Measurements from ENCODE around the gene DOCK3.

DOCK3 gene

GRCh38 chr3:51375571-51375970 is 700.8 kb downstream of the DOCK3 start:
- H3K36me3 ChIP-seq (ENCODE audit: insufficient read depth) = no peaks in the 10 kb centered on the region
- no peak for TF ChIP-seq CTCF (conservative IDR thresholded peaks at IDR 0.05; ENCODE audit: low read depth, low read length)
- H3K4me1 ChIP-seq (ENCODE audit: low read depth, poor library complexity, severe bottlenecking) = no peaks in the 10 kb centered on the region
- no peak overlapping the region for H3K4me3 ChIP-seq (IDR thresholded peaks at IDR 0.05; ENCODE audit: insufficient read depth, low read depth, low read length)
- H3K79me2 ChIP-seq (ENCODE audit: insufficient read depth, low read depth) = no peaks in the 10 kb centered on the region
- H3K27me3 ChIP-seq (ENCODE audit: insufficient read depth, low read depth) = no peaks in the 10 kb centered on the region
- no peak overlapping the region for H3K27ac ChIP-seq
- H4K20me1 ChIP-seq (ENCODE audit: insufficient read depth) = no peaks in the 10 kb centered on the region
- no peak overlapping the region for H2AFZ ChIP-seq (ENCODE audit: low read depth)
- H3K9ac ChIP-seq = no peak overlapping the region
- H3K4me2 ChIP-seq = no peak overlapping the region

- Histone ChIP-seq H3K4me2 (no peak overlapping the region), H4K20me1 (ENCODE audit: insufficient read depth) (no peaks in the 10 kb centered on the region), H3K4me3 (IDR thresholded peaks at IDR 0.05; ENCODE audit: insufficient read depth, low read depth, low read length) (no peak overlapping the region), H3K27ac (no peak overlapping the region), H3K79me2 (ENCODE audit: insufficient read depth, low read depth) (no peaks in the 10 kb centered on the region), H3K4me1 (ENCODE audit: low read depth, poor library complexity, severe bottlenecking) (no peaks in the 10 kb centered on the region), H2AFZ (ENCODE audit: low read depth) (no peak overlapping the region), H3K9ac (no peak overlapping the region), H3K36me3 (ENCODE audit: insufficient read depth) (no peaks in the 10 kb centered on the region), H3K27me3 (ENCODE audit: insufficient read depth, low read depth) (no peaks in the 10 kb centered on the region)
- TF ChIP-seq CTCF (conservative IDR thresholded peaks at IDR 0.05; ENCODE audit: low read depth, low read length) = no peak
Measured at GRCh38 chr3:51378065-51378464, 703.3 kb downstream of the DOCK3 start.

GRCh38 chr3:51378726-51379125 is 704.0 kb downstream of the DOCK3 start:
- H3K4me2 ChIP-seq = no peak overlapping the region
- no peak overlapping the region for H3K27ac ChIP-seq
- no peak for TF ChIP-seq CTCF (conservative IDR thresholded peaks at IDR 0.05; ENCODE audit: low read depth, low read length)
- no peak overlapping the region for H3K9ac ChIP-seq
- no peaks in the 10 kb centered on the region for H3K36me3 ChIP-seq (ENCODE audit: insufficient read depth)
- H3K79me2 ChIP-seq (ENCODE audit: insufficient read depth, low read depth) = peaks cover under 1% of the 10 kb centered on the region; the same call in 1 of the 2 replicates
- H2AFZ ChIP-seq (ENCODE audit: low read depth) = no peak overlapping the region
- no peaks in the 10 kb centered on the region for H3K27me3 ChIP-seq (ENCODE audit: insufficient read depth, low read depth)
- H4K20me1 ChIP-seq (ENCODE audit: insufficient read depth) = no peaks in the 10 kb centered on the region
- H3K4me1 ChIP-seq (ENCODE audit: low read depth, poor library complexity, severe bottlenecking) = peaks cover 6% of the 10 kb centered on the region
- H3K4me3 ChIP-seq (IDR thresholded peaks at IDR 0.05; ENCODE audit: insufficient read depth, low read depth, low read length) = no peak overlapping the region

- H3K4me1 ChIP-seq (ENCODE audit: low read depth, poor library complexity, severe bottlenecking) = peaks cover 8% of the 10 kb centered on the region
- H3K4me2 ChIP-seq = no peak overlapping the region
- no peak overlapping the region for H3K27ac ChIP-seq
Measured at GRCh38 chr3:51379301-51379700, 704.6 kb downstream of the DOCK3 start.

More at GRCh38 chr3:51379301-51379700, 704.6 kb downstream of the DOCK3 start:
- no peaks in the 10 kb centered on the region for H3K27me3 ChIP-seq (ENCODE audit: insufficient read depth, low read depth)
- no peaks in the 10 kb centered on the region for H4K20me1 ChIP-seq (ENCODE audit: insufficient read depth)
- TF ChIP-seq CTCF (conservative IDR thresholded peaks at IDR 0.05; ENCODE audit: low read depth, low read length) = no peak
- peaks cover 6% of the 10 kb centered on the region for H3K79me2 ChIP-seq (ENCODE audit: insufficient read depth, low read depth)
- H3K9ac ChIP-seq = no peak overlapping the region
- H2AFZ ChIP-seq (ENCODE audit: low read depth) = no peak overlapping the region
- no peaks in the 10 kb centered on the region for H3K36me3 ChIP-seq (ENCODE audit: insufficient read depth)
- H3K4me3 ChIP-seq (IDR thresholded peaks at IDR 0.05; ENCODE audit: insufficient read depth, low read depth, low read length) = no peak overlapping the region

Measured in KMS-11 (cell line).